H1 (cell line): ENCODE measurements around the gene RPS5.
A peak's percentile ranks its signal among the peaks of the same experiment; 100 is the strongest.

Experiments used
- CHD7 ChIP-seq: fragments of 300-600 bp; sonication (generic); IDR thresholded peaks from 2 replicates; pipeline ENCODE4 v1.7.1; 2012; ENCODE audit warnings: low read length, moderate library complexity, mild to moderate bottlenecking, inconsistent platforms; ENCODE audit not compliant: insufficient replicate concordance
- CTCF ChIP-seq, 3 experiments: IDR thresholded peaks; 1 replicate in 2 of 3; 2 replicates in 1 of 3; pipeline versions ENCODE4 v1.5.1 to v1.6.1; 2011; ENCODE audit warnings: low read length in 3 of 3, mild to moderate bottlenecking in 3 of 3, inconsistent platforms in 2 of 3, low read depth in 1 of 3, moderate library complexity in 1 of 3; ENCODE audit not compliant: insufficient read depth in 1 of 3; ENCODE audit errors: control extremely low read depth in 1 of 3
- EP300 ChIP-seq, 2 experiments: IDR thresholded peaks; 1 replicate in 1 of 2; 2 replicates in 1 of 2; pipeline ENCODE4 v1.6.1; 2011 to 2012; ENCODE audit warnings: low read depth in 2 of 2, low read length in 2 of 2, mild to moderate bottlenecking in 2 of 2, borderline replicate concordance in 1 of 2, inconsistent platforms in 1 of 2, moderate library complexity in 1 of 2
- EZH2 ChIP-seq: fragments of 200-600 bp; sonication (generic); IDR thresholded peaks from 2 replicates; pipeline ENCODE4 v1.7.1; 2012; ENCODE audit warnings: low read depth, mild to moderate bottlenecking, moderate library complexity, low read length, inconsistent platforms; ENCODE audit not compliant: severe bottlenecking
- JUN ChIP-seq: IDR thresholded peaks from 2 replicates; pipeline ENCODE4 v1.6.1; 2011; ENCODE audit warnings: low read depth, mild to moderate bottlenecking, improper control_type of control experiment, low read length
- MAX ChIP-seq: IDR thresholded peaks from 2 replicates; pipeline ENCODE4 v1.6.1; 2012; ENCODE audit warnings: inconsistent platforms
- POLR2A ChIP-seq, 2 experiments: IDR thresholded peaks; 1 replicate in 1 of 2; 2 replicates in 1 of 2; pipeline ENCODE4 v1.6.1; 2011; ENCODE audit warnings: low read depth in 2 of 2, low read length in 2 of 2, mild to moderate bottlenecking in 2 of 2; ENCODE audit errors: control extremely low read depth in 1 of 2
- RAD21 ChIP-seq, 2 experiments: IDR thresholded peaks in 1 of 2; conservative IDR thresholded peaks in 1 of 2; 2 replicates each; pipeline ENCODE4 v1.6.1; 2011; ENCODE audit warnings: low read depth in 2 of 2, low read length in 2 of 2, improper control_type of control experiment in 1 of 2, inconsistent platforms in 1 of 2, mild to moderate bottlenecking in 1 of 2, moderate library complexity in 1 of 2
- RXRA ChIP-seq: IDR thresholded peaks from 2 replicates; pipeline ENCODE4 v1.6.1; 2011; ENCODE audit warnings: low read depth, mild to moderate bottlenecking, low read length, moderate library complexity; ENCODE audit not compliant: insufficient read depth
- SP1 ChIP-seq: IDR thresholded peaks from 2 replicates; pipeline ENCODE4 v1.6.1; 2011; ENCODE audit warnings: low read depth, low read length
- TAF7 ChIP-seq: optimal IDR thresholded peaks from 2 replicates; pipeline ENCODE3; 2011; ENCODE audit warnings: low read depth, mild to moderate bottlenecking, inconsistent platforms, low read length, moderate library complexity, borderline replicate concordance
- USF2 ChIP-seq: IDR thresholded peaks from 2 replicates; pipeline ENCODE4 v1.6.1; 2011; ENCODE audit warnings: low read length, improper control_type of control experiment
- YY1 ChIP-seq: IDR thresholded peaks from 2 replicates; pipeline ENCODE4 v1.6.1; 2011; ENCODE audit warnings: low read depth, mild to moderate bottlenecking, low read length

- TF ChIP-seq POLR2A (IDR thresholded peaks at IDR 0.05; ENCODE audit: control extremely low read depth in 1 of 2, low read depth in 2 of 2, low read length in 2 of 2) (no peak), EZH2 (no peak), TAF7 (no peak), USF2 (no peak), SP1 (no peak), CTCF (IDR thresholded peaks at IDR 0.05; ENCODE audit: control extremely low read depth in 1 of 3, insufficient read depth in 1 of 3, low read depth in 1 of 3, low read length in 3 of 3) (peak; percentile 54 to 76 (median 71)), RXRA (no peak), MAX (no peak), YY1 (no peak), CHD7 (no peak), EP300 (IDR thresholded peaks at IDR 0.05; ENCODE audit: borderline replicate concordance in 1 of 2, low read depth in 2 of 2, low read length in 2 of 2) (no peak), RAD21 (IDR thresholded peaks at IDR 0.05 in 1 of 2, conservative IDR thresholded peaks at IDR 0.05 in 1 of 2; ENCODE audit: low read depth in 2 of 2, low read length in 2 of 2) (peak; percentile 39 to 52), JUN (no peak)
Measured at GRCh38 chr19:58338825-58339558, 48.1 kb upstream of the RPS5 start.
